ENCODE results near the gene LIPC.
"Not testable (repeated sequence)": the region's sequence is repeated elsewhere in the genome, so short reads cannot be mapped to it uniquely, and the experiment has no call there.

The LIPC gene

GRCh38 chr15:58590926-58591325 is 159.1 kb downstream of the LIPC start:
- no peak for DNase-seq

GRCh38 chr15:58593870-58594269 is 162.1 kb downstream of the LIPC start:
- no peak for DNase-seq

DNA sequence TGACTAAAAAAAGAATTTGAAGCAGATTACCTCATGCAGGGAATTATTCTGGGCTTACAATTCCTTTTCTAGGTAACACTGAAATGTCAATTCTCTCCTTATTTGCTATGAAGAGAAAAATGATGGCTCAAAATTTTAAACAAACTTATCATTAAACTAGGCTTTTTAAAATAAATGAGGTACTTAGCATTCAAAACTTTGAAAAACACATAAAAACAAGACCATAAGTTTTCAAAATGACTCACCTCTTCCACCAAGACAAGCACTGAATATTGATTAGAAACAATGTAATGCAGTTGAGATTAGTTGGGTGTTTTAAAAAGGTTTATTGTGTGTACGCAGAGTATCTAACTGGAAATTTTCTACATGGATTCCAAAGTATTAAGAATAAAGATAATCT is 163.1 kb downstream of the LIPC start:
- no peak for DNase-seq

GRCh38 chr15:58595516-58596263 is 163.9 kb downstream of the LIPC start:
- DNase-seq = no peak

DNA sequence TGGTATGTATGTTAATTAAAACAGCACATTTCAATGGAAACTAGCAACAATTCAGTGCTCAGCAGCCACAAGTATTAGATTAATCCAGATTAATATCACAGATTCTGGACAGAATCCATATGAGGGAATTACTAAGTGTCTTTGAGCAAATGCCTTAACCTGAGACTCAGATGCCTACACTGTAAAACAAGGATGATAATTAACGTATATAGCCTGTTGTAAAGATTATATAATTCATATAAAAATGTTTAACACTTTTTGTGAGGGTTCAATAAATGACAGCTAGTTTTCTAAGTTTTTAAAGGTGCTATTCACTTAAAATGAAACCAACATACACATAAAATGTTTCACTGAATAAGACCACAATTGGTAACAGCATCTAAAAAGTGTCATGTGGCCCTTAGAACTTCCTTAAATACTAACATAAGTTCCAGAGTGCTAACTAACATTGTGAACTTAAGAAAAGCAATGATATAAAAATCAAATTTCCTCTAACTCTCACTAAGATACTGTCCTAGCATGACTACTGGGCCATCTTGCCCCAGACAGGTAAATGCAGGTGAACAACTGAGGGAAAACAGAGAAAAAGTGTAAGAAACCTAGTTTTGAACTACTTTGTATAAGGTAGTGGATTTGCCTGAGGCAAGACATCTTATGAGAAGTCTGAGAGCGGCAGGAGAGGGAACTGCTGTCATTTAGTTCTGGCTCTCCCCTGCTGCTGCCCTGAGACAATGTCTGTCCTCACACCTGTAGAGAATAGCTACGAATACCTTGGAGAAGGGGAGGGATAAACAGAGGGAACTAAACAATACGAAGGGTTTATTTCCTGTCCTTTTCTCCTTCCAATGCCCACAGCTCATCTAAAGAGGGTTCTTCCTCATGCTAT is 166.4 kb downstream of the LIPC start:
- DNase-seq = no peak

- no peak for DNase-seq
These were observed 167.0 kb downstream of the LIPC start for GRCh38 chr15:58598829-58599210.

DNA sequence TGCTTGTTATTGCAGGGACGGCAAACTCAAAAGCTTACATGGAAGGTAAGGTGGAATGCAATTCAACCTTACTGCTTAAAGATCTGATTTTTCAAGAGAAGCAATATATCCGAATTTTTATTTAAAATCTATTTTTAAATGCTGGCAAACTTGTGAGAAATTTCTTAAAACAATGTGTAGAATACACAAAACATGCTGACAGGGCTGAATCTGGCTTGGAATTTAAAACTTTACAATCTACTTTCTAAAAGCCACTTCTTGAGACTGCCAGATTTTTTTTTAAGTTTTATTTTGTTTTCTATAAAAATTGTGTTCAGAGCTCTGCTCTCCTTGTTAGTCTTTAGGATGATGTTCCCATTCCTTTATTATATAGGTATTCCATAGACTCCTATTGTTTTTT is 171.0 kb downstream of the LIPC start:
- no peak for DNase-seq

DNA sequence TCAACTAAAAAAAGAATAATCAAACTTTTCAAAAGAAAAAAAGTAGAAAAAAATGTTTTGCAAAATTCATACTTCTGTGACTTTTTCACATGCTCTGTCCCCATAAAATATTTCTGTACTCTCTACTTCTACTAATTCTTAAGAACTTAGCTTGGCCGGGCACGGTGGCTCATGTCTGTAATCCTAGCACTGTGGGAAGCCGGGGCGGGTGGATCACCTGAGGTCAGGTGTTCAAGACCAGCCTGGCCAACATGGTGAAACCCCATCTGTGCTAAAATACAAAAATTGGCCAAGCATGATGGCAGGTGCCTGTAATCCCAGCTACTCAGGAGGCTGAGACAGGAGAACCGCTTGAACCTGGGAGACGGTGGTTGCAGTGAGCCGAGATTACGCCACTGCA is 172.1 kb downstream of the LIPC start:
- not testable (repeated sequence) for DNase-seq

DNA sequence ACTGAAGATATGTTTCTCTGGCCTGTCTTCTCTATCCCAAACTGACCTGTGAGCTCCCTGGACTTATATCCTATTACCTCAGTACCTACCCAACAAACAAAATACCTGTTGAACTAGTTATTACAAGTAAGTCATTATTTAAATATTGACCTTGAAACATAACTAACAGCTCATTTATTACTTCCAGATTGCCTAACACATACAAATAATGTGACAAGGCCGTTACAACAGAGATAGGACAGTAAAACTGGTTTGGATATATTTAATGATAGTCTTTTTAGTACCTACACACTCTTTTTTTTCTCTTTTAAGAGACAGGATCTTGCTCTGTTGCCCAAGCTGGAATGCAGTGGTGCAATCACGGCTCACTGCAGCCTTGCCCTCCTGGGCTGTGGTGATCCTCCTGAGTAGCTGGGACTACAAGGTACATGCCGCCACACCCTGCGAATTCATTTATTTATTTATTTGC is 172.7 kb downstream of the LIPC start:
- no peak for DNase-seq

GRCh38 chr15:58605931-58606530 is 174.2 kb downstream of the LIPC start:
- DNase-seq = peak; percentile 36

DNA sequence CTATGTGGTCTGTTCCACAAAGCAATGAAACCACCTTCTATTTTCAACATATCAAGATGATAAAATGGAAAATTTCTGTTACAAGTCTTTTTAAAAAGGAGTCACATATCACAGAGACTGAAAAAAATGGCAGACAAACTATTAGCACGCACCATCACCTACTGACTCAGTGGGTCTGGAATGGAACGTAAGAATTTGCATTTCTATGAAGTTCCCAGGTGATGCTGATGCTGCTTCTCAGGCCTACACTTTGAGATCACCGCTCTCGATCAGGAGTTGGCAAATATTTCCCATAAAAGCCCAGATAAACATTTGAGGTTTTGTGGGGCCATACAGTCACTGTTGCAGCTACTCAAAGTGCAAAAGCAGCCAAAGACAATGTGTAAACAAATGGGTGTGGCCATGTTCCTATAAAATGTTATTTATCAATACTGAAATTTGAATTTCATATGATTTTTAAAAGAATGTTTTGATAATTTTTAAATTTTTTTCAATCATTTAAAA is 174.8 kb downstream of the LIPC start:
- DNase-seq = no peak

DNA sequence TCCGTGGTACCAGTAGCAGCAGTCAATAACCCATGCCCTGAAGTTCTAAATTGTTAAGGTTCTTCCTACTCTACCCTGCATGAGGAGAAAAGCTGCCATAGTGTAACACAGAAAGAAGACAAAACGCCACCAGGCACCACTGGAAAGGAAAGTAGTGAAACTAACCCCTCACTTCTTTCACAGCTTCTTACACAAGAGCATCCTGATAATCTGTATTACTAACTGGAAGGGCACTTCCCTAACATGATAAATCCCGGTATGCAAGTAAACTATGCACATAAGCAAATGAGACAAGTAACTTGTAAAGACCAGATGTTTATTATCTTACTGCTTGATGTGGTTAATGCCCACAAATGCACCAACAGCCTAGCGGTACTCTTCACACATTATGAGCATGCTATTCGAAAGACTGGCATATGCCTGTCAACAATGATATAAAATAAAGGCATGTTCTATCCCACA is 176.4 kb downstream of the LIPC start:
- DNase-seq = peak; percentile 64

- DNase-seq = no peak
These were observed 176.9 kb downstream of the LIPC start for GRCh38 chr15:58608711-58609110.

- DNase-seq = no peak
These were observed 180.2 kb downstream of the LIPC start for GRCh38 chr15:58611731-58612676.

DNA sequence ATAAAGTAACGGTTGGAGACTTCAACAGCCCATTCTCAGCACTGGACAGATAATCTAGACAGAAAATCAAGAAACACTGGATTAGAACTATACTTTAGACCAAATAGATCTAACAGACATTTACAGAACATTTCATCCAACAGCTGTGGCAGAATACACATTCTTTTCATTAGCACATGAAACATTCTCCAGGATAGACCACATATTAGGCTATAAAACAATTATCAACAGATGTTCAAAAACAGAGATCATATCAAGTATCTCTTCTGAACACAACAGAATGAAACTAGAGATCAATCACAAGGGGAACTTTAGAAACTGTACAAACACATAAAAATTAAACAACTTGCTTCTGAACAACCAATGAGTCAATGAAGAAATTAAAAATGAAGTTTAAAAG is 184.4 kb downstream of the LIPC start:
- no peak for DNase-seq
